Heart left ventricle (tissue), 16 donors: ENCODE results near the gene RPIA. TPM values are rescaled to one million over a fixed set of nuclear protein-coding genes. Genes with fewer than 3 reads are reported as not detected.
"Not testable (repeated sequence)": the region's sequence is repeated elsewhere in the genome, so short reads cannot be mapped to it uniquely, and the experiment has no call there.

Experiments
- ATAC-seq, 4 donors: fragments of 200-7000 bp; cut with Tn5 transposase; one replicate each; pipeline ENCODE4 v1.9.1; 2020 to 2022; ENCODE audit warnings: moderate library complexity in 4 of 4, mild to moderate bottlenecking in 3 of 4, moderate number of reproducible peaks in 1 of 4
- DNase-seq, 5 donors: peaks; one replicate each; pipeline ENCODE4 v3.0.0-alpha.2; 2020
- H3K27ac ChIP-seq, 12 donors: fragments of 200-600 bp; sonication (generic) in 4 of 12; one replicate each; pipeline versions ENCODE4 v1.5.0 to v1.8.0; 2016 to 2022; ENCODE audit warnings: mild to moderate bottlenecking in 2 of 12
- H3K27me3 ChIP-seq, 9 donors: fragments of 200-600 bp; sonication (generic) in 2 of 9; one replicate each; pipeline versions ENCODE4 v1.5.1 to v1.8.0; 2016 to 2022; ENCODE audit warnings: mild to moderate bottlenecking in 3 of 9
- H3K36me3 ChIP-seq, 9 donors: fragments of 200-600 bp; sonication (generic) in 2 of 9; one replicate each; pipeline versions ENCODE4 v1.5.0 to v1.8.0; 2018 to 2022; ENCODE audit warnings: mild to moderate bottlenecking in 2 of 9
- H3K4me1 ChIP-seq, 12 donors: fragments of 200-600 bp; sonication (generic) in 4 of 12; one replicate each; pipeline versions ENCODE4 v1.5.0 to v1.8.0; 2016 to 2022; ENCODE audit warnings: mild to moderate bottlenecking in 3 of 12
- H3K4me3 ChIP-seq, 12 donors: fragments of 200-600 bp; sonication (generic) in 4 of 12; one replicate each; pipeline versions ENCODE4 v1.5.0 to v1.8.0; 2017 to 2022; ENCODE audit warnings: mild to moderate bottlenecking in 9 of 12, moderate library complexity in 4 of 12
- H3K9me3 ChIP-seq, 12 donors: fragments of 200-600 bp; sonication (generic) in 4 of 12; one replicate each; pipeline versions ENCODE4 v1.5.0 to v1.8.0; 2016 to 2022; ENCODE audit warnings: mild to moderate bottlenecking in 1 of 12
- POLR2A ChIP-seq, 2 donors: fragments of 450-650 bp; IDR thresholded peaks; one replicate each; pipeline ENCODE4 v1.6.1; 2017; ENCODE audit warnings: antibody characterized with exemption in 2 of 2, mild to moderate bottlenecking in 2 of 2, moderate library complexity in 2 of 2
- WGBS, 4 donors: extraction: QIAGEN DNeasy Blood & Tissue Kit in 2 of 4; methylation state at CpG; one replicate each; pipeline versions ENCODE4 v1.1.5 to v1.1.7; 2013 to 2018; 5-methylcytosine and 5-hydroxymethylcytosine counted together
- intact Hi-C, 10 donors: fragments of 100-400 bp; cut with DNase I; formaldehyde crosslinking; loops; one replicate each; pipeline versions ENCODE4 v1.11.1 to v1.14.2; 2022
- long read RNA-seq, 3 donors: library from polyadenylated mRNA; unstranded; transcript quantifications; one replicate each; pipeline ENCODE4 v2.0.0, GENCODE V29; 2020 to 2021
- polyA plus RNA-seq, 2 donors: library from polyadenylated mRNA; stranded (reverse); fragments of 200-250 nt; gene quantifications; one replicate each; pipeline ENCODE4 v1.2.3, GENCODE V29; 2013
- total RNA-seq, 9 donors: library from RNA; depleted of rRNA in 2 of 9; stranded (reverse); fragments of >200 nt in 2 of 9; fragmentation: NEBNext Ultra II Directional in 3 of 9; extraction: Animal tissue kit (Norgen Biotek cat#: 25700) in 3 of 9; gene quantifications; one replicate each; pipeline versions ENCODE4 v1.1.0 to v1.2.4, GENCODE V29; 2016 to 2023
- TF ChIP-seq, protein P1 (sequence below), 12 donors: fragments of 200-600 bp; sonication (generic) in 4 of 12; IDR thresholded peaks; one replicate each; pipeline versions ENCODE4 v1.5.0 to v1.8.0; 2018 to 2022; ENCODE audit warnings: antibody characterized with exemption in 12 of 12, mild to moderate bottlenecking in 5 of 12
- donor health status: ischemic (EF 13 %, LVEDD 7.1; RV severe dilation, severe dysfunction).
- donor health status: healthy with polysubstance abuse.
- donor health status: DM: no; HTN: yes; CAD: no.
- donor health status: DM: no; HTN: no; CAD: no.
- donor health status: ischemic (EF 25% LVEDD 6.9; RV normal size, moderate dysfunction).
- donor health status: ischemic (EF 25% LVEDD 5.7; RV mildly dilated, moderate dysfunction).
- donor health status: healthy.
- donor health status: DM: yes; HTN: yes; CAD: no.
- donor health status: ischemic (EF 35%, LVEDD 5.7; RV mildly dilated, moderate dysfunction).
- donor health status: nonischemic (EF 11% LVEDD 7.7; RV severe dilation, severe dysfunction).
- donor health status: DM: yes; HTN: yes; CAD: no.
- donor health status: PGD.
- donor health status: ischemic (EF 29% LVEDD 5.4; RV normal size, mild dysfunction).
- donor health status: nonischemic (EF 23%, LVEDD 6.1; RV moderate dilation, normal function).

Gene RPIA
- total RNA-seq (10 to 100 TPM in 7 of 9 donors, 1 to 10 TPM in 2; 4.1 to 15.3 (median 12.6) TPM), polyA plus RNA-seq (10 to 100 TPM; 12.8 to 15.4 TPM)
- long read RNA-seq, donor 1, transcript RPIA-201 (9 exons, 1,848 nt) = major isoform, 12 of 14 reads
- long read RNA-seq, donor 1, partial matches to known transcripts = 0 of 14 reads
- long read RNA-seq, donor 1, other reads (novel, unspliced or antisense) = 2 of 14 reads
- long read RNA-seq, donor 2, transcript RPIA-201 (9 exons, 1,848 nt) = major isoform, 47 of 50 reads
- long read RNA-seq, donor 2, partial matches to known transcripts = 0 of 50 reads
- long read RNA-seq, donor 2, other reads (novel, unspliced or antisense) = 3 of 50 reads
- long read RNA-seq, donor 3, transcript RPIA-201 (9 exons, 1,848 nt) = major isoform, 11 of 13 reads
- long read RNA-seq, donor 3, partial matches to known transcripts = 0 of 13 reads
- long read RNA-seq, donor 3, other reads (novel, unspliced or antisense) = 2 of 13 reads

DNA sequence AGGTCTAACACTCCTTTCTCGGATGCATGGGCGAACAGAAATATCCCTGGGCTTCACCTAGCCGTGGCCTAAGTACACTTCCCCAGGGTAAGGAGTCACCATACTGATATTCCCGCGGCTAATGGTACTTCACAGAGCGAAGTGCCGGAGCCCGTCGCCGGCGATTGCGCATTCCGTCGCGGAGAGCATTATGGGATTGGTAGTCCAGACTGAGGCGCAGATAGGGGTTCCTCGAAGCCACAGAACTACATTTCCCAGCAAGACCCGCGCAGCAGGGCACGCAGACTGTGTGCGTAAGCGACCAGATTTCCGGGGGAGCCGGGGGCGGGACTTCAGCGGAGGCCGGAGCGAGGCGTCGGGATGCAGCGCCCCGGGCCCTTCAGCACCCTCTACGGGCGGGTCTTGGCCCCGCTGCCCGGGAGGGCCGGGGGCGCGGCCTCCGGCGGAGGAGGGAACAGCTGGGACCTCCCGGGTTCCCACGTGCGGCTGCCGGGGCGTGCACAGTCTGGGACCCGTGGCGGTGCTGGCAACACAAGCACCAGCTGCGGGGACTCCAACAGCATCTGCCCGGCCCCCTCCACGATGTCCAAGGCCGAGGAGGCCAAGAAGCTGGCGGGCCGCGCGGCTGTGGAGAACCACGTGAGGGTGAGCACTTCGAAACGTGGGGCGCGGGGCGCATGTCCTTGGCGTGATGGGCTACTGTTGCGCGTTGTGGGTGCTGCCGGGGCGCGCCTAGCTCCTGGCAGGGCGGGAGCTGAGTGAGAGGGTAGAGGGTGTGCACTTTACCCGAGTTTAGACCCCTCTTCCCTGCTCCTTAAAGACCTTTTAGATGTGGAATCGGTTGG, at the start of gene RPIA:
TSS of gene RPIA (plus strand) at position 335 of the 845 bp plus-strand sequence. CDS start at position 361, 26 bp downstream.
- intact Hi-C loops = loop anchor here in 2 of 10 donors (1.0 to 5.0 kb wide), 3 partner anchors 46 to 64 kb away; partner anchors contain the start of gene EIF2AK3 (in 1 of the 2)

DNA sequence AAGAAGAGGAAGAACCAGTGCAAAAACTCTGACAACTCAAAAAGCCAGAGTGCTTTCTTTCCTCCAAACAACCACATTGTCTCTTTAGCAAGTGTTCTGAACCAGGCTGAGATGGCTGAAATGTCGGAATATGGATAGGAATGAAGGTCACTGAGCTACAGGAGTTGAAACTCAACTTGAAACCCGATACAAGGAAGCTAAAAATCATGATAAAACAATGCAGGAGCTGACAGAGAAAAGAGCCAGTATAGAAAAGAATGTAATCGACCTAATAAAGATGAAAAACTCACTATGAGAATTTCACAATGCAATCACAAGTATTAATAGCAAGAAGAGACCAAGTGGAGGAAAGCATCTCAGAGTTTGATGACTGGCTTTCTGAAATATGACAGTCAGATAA, 49.2 kb upstream of the RPIA start:
- intact Hi-C loops = no loop called here
- 63 to 74% (median 67%) methylated on average over 3 of the region's 3 CpGs for WGBS, 4 donors
- H3K9me3 ChIP-seq = peaks cover 0 to 5% (median 0%) of the 10 kb centered on the region in 12 donors
- no peak overlapping the region for H3K4me3 ChIP-seq
- no peak overlapping the region for H3K27ac ChIP-seq
- H3K27me3 ChIP-seq = no peaks in the 10 kb centered on the region
- no peaks in the 10 kb centered on the region for H3K4me1 ChIP-seq
- no peak for ATAC-seq
- DNase-seq = no peak
- no peaks in the 10 kb centered on the region for H3K36me3 ChIP-seq
- no peak for TF ChIP-seq POLR2A (IDR thresholded peaks at IDR 0.05)
- TF ChIP-seq, protein P1, sequence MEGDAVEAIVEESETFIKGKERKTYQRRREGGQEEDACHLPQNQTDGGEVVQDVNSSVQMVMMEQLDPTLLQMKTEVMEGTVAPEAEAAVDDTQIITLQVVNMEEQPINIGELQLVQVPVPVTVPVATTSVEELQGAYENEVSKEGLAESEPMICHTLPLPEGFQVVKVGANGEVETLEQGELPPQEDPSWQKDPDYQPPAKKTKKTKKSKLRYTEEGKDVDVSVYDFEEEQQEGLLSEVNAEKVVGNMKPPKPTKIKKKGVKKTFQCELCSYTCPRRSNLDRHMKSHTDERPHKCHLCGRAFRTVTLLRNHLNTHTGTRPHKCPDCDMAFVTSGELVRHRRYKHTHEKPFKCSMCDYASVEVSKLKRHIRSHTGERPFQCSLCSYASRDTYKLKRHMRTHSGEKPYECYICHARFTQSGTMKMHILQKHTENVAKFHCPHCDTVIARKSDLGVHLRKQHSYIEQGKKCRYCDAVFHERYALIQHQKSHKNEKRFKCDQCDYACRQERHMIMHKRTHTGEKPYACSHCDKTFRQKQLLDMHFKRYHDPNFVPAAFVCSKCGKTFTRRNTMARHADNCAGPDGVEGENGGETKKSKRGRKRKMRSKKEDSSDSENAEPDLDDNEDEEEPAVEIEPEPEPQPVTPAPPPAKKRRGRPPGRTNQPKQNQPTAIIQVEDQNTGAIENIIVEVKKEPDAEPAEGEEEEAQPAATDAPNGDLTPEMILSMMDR (IDR thresholded peaks at IDR 0.05) = no peak

More for the DNA sequence above, at the start of gene RPIA:
- 0 to 1% (median 0%) methylated on average over 52 to 71 of the region's 71 CpGs for WGBS, 4 donors
- H3K27me3 ChIP-seq = no peaks in the 10 kb centered on the region
- H3K36me3 ChIP-seq = no peaks in the 10 kb centered on the region
- H3K9me3 ChIP-seq = no peaks in the 10 kb centered on the region
- ATAC-seq = peak; percentile 99 to 100 (median 99)
- TF ChIP-seq, protein P1 (IDR thresholded peaks at IDR 0.05) = peak; percentile 65 to 92 (median 78)
- peak in 1 of 2 donors; percentile 65 for TF ChIP-seq POLR2A (IDR thresholded peaks at IDR 0.05)
- peak within 1 kb of the TSS; percentile 58 to 89 (median 82) for H3K27ac ChIP-seq
- peak; percentile 99 to 100 (median 100) for DNase-seq
- peaks cover 2 to 40% (median 21%) of the 10 kb centered on the region in 12 donors for H3K4me1 ChIP-seq
- peak within 1 kb of the TSS; percentile 45 to 98 (median 78) for H3K4me3 ChIP-seq

- H3K27me3 ChIP-seq, H3K27ac ChIP-seq, H3K4me3 ChIP-seq, H3K9me3 ChIP-seq, H3K36me3 ChIP-seq, intact Hi-C loops, DNase-seq, ATAC-seq, H3K4me1 ChIP-seq: not testable (repeated sequence)
- WGBS, 4 donors = 68 to 77% (median 72%) methylated on average over 2 of the region's 2 CpGs
These were observed 46.1 kb upstream of the RPIA start for GRCh38 chr2:88645291-88645882.

DNA sequence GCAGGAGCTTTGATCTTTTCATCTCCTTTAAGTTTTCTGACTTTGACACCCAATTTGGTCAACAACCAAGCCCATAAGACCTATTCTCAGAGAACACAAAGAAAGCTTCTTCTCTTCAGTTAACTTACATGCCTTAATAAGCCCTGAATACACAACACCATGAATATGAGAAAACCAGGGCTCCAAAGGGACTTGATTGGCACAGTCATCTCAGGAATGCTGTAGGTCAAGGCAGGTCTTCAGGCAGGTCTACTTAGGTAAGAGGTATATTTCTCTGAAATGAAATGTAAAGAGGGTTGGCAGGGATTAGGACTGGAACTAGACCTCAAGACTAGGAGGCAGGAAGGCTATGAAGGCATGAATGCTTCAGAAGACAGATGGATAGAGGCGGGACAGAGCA, 39.8 kb upstream of the RPIA start:
- TF ChIP-seq POLR2A (IDR thresholded peaks at IDR 0.05) = no peak
- DNase-seq (no peak), ATAC-seq (no peak)
- no peaks in the 10 kb centered on the region for H3K36me3 ChIP-seq
- H3K4me3 ChIP-seq = no peak overlapping the region
- 92 to 98% (median 94%) methylated on average over 1 of the region's 1 CpG for WGBS, 4 donors
- H3K4me1 ChIP-seq = peaks cover 0 to 6% (median 0%) of the 10 kb centered on the region in 12 donors
- H3K9me3 ChIP-seq = no peaks in the 10 kb centered on the region
- H3K27ac ChIP-seq = no peak overlapping the region
- no peaks in the 10 kb centered on the region for H3K27me3 ChIP-seq
- intact Hi-C loops = no loop called here
